K562 (cell line): ENCODE measurements around the gene PRRC2C.

Experiments
- CREB1 ChIP-seq, 2 experiments: sonication (generic) in 1 of 2; formaldehyde crosslinking in 1 of 2; IDR thresholded peaks; 2 replicates each; pipeline versions ENCODE4 v1.6.1 to v1.8.0; 2012 to 2022; ENCODE audit warnings: inconsistent platforms in 1 of 2, mild to moderate bottlenecking in 1 of 2, missing genetic modification reagents in 1 of 2, moderate library complexity in 1 of 2
- FUS ChIP-seq: fragments of 200-400 bp; formaldehyde crosslinking; optimal IDR thresholded peaks from 2 replicates; pipeline ENCODE3; 2017; ENCODE audit warnings: low read depth, low read length
- HNRNPL ChIP-seq: fragments of 200-400 bp; formaldehyde crosslinking; IDR thresholded peaks from 2 replicates; pipeline ENCODE4 v1.6.1; 2017; ENCODE audit warnings: low read depth, mild to moderate bottlenecking, low read length
- MAFK ChIP-seq: IDR thresholded peaks from 2 replicates; pipeline ENCODE4 v1.6.1; 2011; ENCODE audit warnings: low read length, improper control_type of control experiment
- MCM7 ChIP-seq, 2 experiments: fragments of 450-650 bp; IDR thresholded peaks; 2 replicates each; pipeline ENCODE4 v1.6.1; 2016 to 2018
- POLR2A ChIP-seq: fragments of 450-650 bp; conservative IDR thresholded peaks from 2 replicates; pipeline ENCODE4 v1.6.1; 2016
- TBL1XR1 ChIP-seq, 2 experiments: IDR thresholded peaks; 2 replicates each; pipeline ENCODE4 v1.6.1; 2012; ENCODE audit warnings: improper control_type of control experiment in 2 of 2, low read length in 2 of 2, mild to moderate bottlenecking in 1 of 2
- UBTF ChIP-seq, 2 experiments: IDR thresholded peaks; 2 replicates each; pipeline ENCODE4 v1.6.1; 2012; ENCODE audit warnings: improper control_type of control experiment in 2 of 2, low read depth in 2 of 2, low read length in 2 of 2, borderline replicate concordance in 1 of 2
- ZNF586 ChIP-seq: fragments of 450-650 bp; formaldehyde crosslinking; conservative IDR thresholded peaks from 2 replicates; pipeline ENCODE4 v1.4.0; 2020; ENCODE audit warnings: mild to moderate bottlenecking, moderate library complexity

GRCh38 chr1:171468120-171468750, 17.1 kb upstream of the PRRC2C start:
- TF ChIP-seq UBTF (IDR thresholded peaks at IDR 0.05; ENCODE audit: borderline replicate concordance in 1 of 2, low read depth in 2 of 2, low read length in 2 of 2) (no peak), CREB1 (IDR thresholded peaks at IDR 0.05) (no peak), CREB1 (CRISPR knock-in tag; IDR thresholded peaks at IDR 0.05) (no peak), HNRNPL (no peak), MCM7 (IDR thresholded peaks at IDR 0.05) (no peak), POLR2A (no peak), TBL1XR1 (IDR thresholded peaks at IDR 0.05; ENCODE audit: low read length in 2 of 2) (no peak), ZNF586 (CRISPR knock-in tag) (no peak), MAFK (no peak), FUS (no peak)
